Measurements from ENCODE around the gene PAK4. TPM values are rescaled to one million over a fixed set of nuclear protein-coding genes. Genes with fewer than 3 reads are reported as not detected.

Gene PAK4
- total and polyA plus RNA-seq, 2 of the 13 experiments (the other 11 are each of a cell fraction or from before 2014, with no cell fraction given) = 9.5 to 17.8 TPM

GRCh38 chr19:39162441-39163043 is 37.0 kb downstream of the PAK4 start:
- Histone ChIP-seq H4K20me1 (ENCODE audit: insufficient read depth, low read length) (peaks cover 12% of the 10 kb centered on the region; the same call in 1 of the 2 replicates), H3K4me1 (ENCODE audit: insufficient read depth, low read length) (peaks cover 46% of the 10 kb centered on the region), H3K9ac (ENCODE audit: insufficient read depth, low read depth, low read length) (no peak overlapping the region), H3K27ac (ENCODE audit: extremely low read length, insufficient read depth, low read length) (no peak overlapping the region), H3K9me3 (ENCODE audit: low read length) (no peaks in the 10 kb centered on the region), H3K27me3 (ENCODE audit: control insufficient read depth in 1 of 2, insufficient read depth in 2 of 2, low read length in 2 of 2) (no peaks in the 10 kb centered on the region), H3K4me2 (ENCODE audit: low read depth, low read length) (no peak overlapping the region), H3K4me3 (replicated peaks in 1 of 3; ENCODE audit: insufficient read depth in 1 of 3, low read depth in 2 of 3, low read length in 3 of 3) (no peak overlapping the region), H3K36me3 (replicated peaks in 1 of 2; ENCODE audit: control insufficient read depth in 1 of 2, insufficient read depth in 2 of 2, low read length in 2 of 2) (peaks cover 1 to 8% of the 10 kb centered on the region in 2 experiments; a peak in 2 of 5 replicates), H2AFZ (ENCODE audit: low read length) (no peak overlapping the region), H3K79me2 (ENCODE audit: insufficient read depth, low read length) (peaks cover 28% of the 10 kb centered on the region)
- in situ Hi-C loops (cut with HindIII; ENCODE audit: extremely low pct_ligation_motif_present, low pct_unique_long_range_greater_than_20kb) (no loop called here), intact Hi-C loops (cut with micrococcal nuclease; ENCODE audit: unreplicated experiment) (no loop called here)
- 97% methylated on average over 15 of the region's 15 CpGs for WGBS (ENCODE audit: low lambda C conversion rate)
- ATAC-seq = no peak
- POLR2A ChIA-PET = no interaction called here
- no TSS peak for BruUV-seq (replicated peaks)
- TF ChIP-seq MAFK (conservative IDR thresholded peaks at IDR 0.05 in 1 of 2, IDR thresholded peaks at IDR 0.05 in 1 of 2; ENCODE audit: low read length in 2 of 2) (peak; percentile 78 to 82), MAFF (IDR thresholded peaks at IDR 0.05; ENCODE audit: low read depth, low read length) (peak; percentile 68), MEIS1 (CRISPR knock-in tag; IDR thresholded peaks at IDR 0.05; ENCODE audit: borderline replicate concordance) (no peak)
- no peak for FAIRE-seq
- no peak for DNase-seq (ENCODE audit: low spot score)
- CTCF ChIA-PET (ENCODE audit: low intra/inter-chr PET ratio, low total read pairs) = no interaction called here

GRCh38 chr19:39163621-39164020 is 38.0 kb downstream of the PAK4 start:
- H3K9me3 ChIP-seq (ENCODE audit: low read length) = no peaks in the 10 kb centered on the region
- DNase-seq (ENCODE audit: low spot score) = no peak
- H3K36me3 ChIP-seq (replicated peaks in 1 of 2; ENCODE audit: control insufficient read depth in 1 of 2, insufficient read depth in 2 of 2, low read length in 2 of 2) = peaks cover 0 to 9% of the 10 kb centered on the region in 2 experiments; a peak in 3 of 5 replicates
- no peak overlapping the region for H3K27ac ChIP-seq (ENCODE audit: extremely low read length, insufficient read depth, low read length)
- FAIRE-seq = no peak
- no peaks in the 10 kb centered on the region for H3K27me3 ChIP-seq (ENCODE audit: control insufficient read depth in 1 of 2, insufficient read depth in 2 of 2, low read length in 2 of 2)
- no peak for ATAC-seq
- POLR2A ChIA-PET = no interaction called here
- H2AFZ ChIP-seq (ENCODE audit: low read length) = no peak overlapping the region
- peaks cover 18% of the 10 kb centered on the region for H3K79me2 ChIP-seq (ENCODE audit: insufficient read depth, low read length)
- peaks cover 3% of the 10 kb centered on the region; the same call in 1 of the 2 replicates for H4K20me1 ChIP-seq (ENCODE audit: insufficient read depth, low read length)
- H3K4me2 ChIP-seq (ENCODE audit: low read depth, low read length) = no peak overlapping the region
- intact Hi-C loops (cut with micrococcal nuclease; ENCODE audit: unreplicated experiment) = no loop called here
- H3K4me3 ChIP-seq (replicated peaks in 1 of 3; ENCODE audit: insufficient read depth in 1 of 3, low read depth in 2 of 3, low read length in 3 of 3) = no peak overlapping the region
- CTCF ChIA-PET (ENCODE audit: low intra/inter-chr PET ratio, low total read pairs) = no interaction called here
- no peak overlapping the region for H3K9ac ChIP-seq (ENCODE audit: insufficient read depth, low read depth, low read length)
- peaks cover 46% of the 10 kb centered on the region for H3K4me1 ChIP-seq (ENCODE audit: insufficient read depth, low read length)
- 89% methylated on average over 8 of the region's 9 CpGs for WGBS (ENCODE audit: low lambda C conversion rate)
- in situ Hi-C loops (cut with HindIII; ENCODE audit: extremely low pct_ligation_motif_present, low pct_unique_long_range_greater_than_20kb) = no loop called here
- no TSS peak for BruUV-seq (replicated peaks)
- TF ChIP-seq, protein P1, sequence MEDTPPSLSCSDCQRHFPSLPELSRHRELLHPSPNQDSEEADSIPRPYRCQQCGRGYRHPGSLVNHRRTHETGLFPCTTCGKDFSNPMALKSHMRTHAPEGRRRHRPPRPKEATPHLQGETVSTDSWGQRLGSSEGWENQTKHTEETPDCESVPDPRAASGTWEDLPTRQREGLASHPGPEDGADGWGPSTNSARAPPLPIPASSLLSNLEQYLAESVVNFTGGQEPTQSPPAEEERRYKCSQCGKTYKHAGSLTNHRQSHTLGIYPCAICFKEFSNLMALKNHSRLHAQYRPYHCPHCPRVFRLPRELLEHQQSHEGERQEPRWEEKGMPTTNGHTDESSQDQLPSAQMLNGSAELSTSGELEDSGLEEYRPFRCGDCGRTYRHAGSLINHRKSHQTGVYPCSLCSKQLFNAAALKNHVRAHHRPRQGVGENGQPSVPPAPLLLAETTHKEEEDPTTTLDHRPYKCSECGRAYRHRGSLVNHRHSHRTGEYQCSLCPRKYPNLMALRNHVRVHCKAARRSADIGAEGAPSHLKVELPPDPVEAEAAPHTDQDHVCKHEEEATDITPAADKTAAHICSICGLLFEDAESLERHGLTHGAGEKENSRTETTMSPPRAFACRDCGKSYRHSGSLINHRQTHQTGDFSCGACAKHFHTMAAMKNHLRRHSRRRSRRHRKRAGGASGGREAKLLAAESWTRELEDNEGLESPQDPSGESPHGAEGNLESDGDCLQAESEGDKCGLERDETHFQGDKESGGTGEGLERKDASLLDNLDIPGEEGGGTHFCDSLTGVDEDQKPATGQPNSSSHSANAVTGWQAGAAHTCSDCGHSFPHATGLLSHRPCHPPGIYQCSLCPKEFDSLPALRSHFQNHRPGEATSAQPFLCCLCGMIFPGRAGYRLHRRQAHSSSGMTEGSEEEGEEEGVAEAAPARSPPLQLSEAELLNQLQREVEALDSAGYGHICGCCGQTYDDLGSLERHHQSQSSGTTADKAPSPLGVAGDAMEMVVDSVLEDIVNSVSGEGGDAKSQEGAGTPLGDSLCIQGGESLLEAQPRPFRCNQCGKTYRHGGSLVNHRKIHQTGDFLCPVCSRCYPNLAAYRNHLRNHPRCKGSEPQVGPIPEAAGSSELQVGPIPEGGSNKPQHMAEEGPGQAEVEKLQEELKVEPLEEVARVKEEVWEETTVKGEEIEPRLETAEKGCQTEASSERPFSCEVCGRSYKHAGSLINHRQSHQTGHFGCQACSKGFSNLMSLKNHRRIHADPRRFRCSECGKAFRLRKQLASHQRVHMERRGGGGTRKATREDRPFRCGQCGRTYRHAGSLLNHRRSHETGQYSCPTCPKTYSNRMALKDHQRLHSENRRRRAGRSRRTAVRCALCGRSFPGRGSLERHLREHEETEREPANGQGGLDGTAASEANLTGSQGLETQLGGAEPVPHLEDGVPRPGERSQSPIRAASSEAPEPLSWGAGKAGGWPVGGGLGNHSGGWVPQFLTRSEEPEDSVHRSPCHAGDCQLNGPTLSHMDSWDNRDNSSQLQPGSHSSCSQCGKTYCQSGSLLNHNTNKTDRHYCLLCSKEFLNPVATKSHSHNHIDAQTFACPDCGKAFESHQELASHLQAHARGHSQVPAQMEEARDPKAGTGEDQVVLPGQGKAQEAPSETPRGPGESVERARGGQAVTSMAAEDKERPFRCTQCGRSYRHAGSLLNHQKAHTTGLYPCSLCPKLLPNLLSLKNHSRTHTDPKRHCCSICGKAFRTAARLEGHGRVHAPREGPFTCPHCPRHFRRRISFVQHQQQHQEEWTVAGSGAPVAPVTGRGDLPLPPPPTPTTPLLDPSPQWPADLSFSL (CRISPR knock-in tag; IDR thresholded peaks at IDR 0.05) = no peak
- no peak for TF ChIP-seq CBX1 (IDR thresholded peaks at IDR 0.05; ENCODE audit: low read depth)
- TF ChIP-seq FOXM1 (CRISPR knock-in tag; IDR thresholded peaks at IDR 0.05) = no peak
- no peak for TF ChIP-seq SRY (CRISPR knock-in tag; IDR thresholded peaks at IDR 0.05)
- no peak for TF ChIP-seq PAXIP1 (CRISPR knock-in tag; conservative IDR thresholded peaks at IDR 0.05)

Measured in HepG2 (cell line).